IPS-NIHi7 (cell line): ENCODE results near the gene FAM83C.
A peak's percentile ranks its signal among the peaks of the same experiment; 100 is the strongest.
"Not testable (repeated sequence)": the region's sequence is repeated elsewhere in the genome, so short reads cannot be mapped to it uniquely, and the experiment has no call there.

ENCODE experiments used
- DNase-seq: peaks from one replicate; pipeline ENCODE4 v3.0.0; 2012; ENCODE audit warnings: mixed read lengths; ENCODE audit errors: extremely low spot score

Gene FAM83C

GRCh38 chr20:35264755-35265154 is 27.5 kb downstream of the FAM83C start:
- peak; percentile 58 for DNase-seq

GRCh38 chr20:35263532-35264341 is 28.5 kb downstream of the FAM83C start:
- no peak for DNase-seq

GRCh38 chr20:35262731-35263531 is 29.3 kb downstream of the FAM83C start:
- DNase-seq, result peak; percentile 70

- DNase-seq, result not testable (repeated sequence)
Measured at GRCh38 chr20:35262321-35262720, 29.9 kb downstream of the FAM83C start.

- DNase-seq, result no peak
Measured at GRCh38 chr20:35260426-35260825, 31.8 kb downstream of the FAM83C start.

- no peak for DNase-seq
Measured at GRCh38 chr20:35257175-35257909, 34.9 kb downstream of the FAM83C start.

GRCh38 chr20:35254448-35254999 is 37.7 kb downstream of the FAM83C start:
- no peak for DNase-seq

GRCh38 chr20:35253010-35253409 is 39.2 kb downstream of the FAM83C start:
- DNase-seq, result no peak

GRCh38 chr20:35252598-35252997 is 39.6 kb downstream of the FAM83C start:
- DNase-seq, result not testable (repeated sequence)

- no peak for DNase-seq
Measured at GRCh38 chr20:35252037-35252461, 40.2 kb downstream of the FAM83C start.

- no peak for DNase-seq
Measured at GRCh38 chr20:35251613-35251940, 40.6 kb downstream of the FAM83C start.

GRCh38 chr20:35248641-35249475 is 43.4 kb downstream of the FAM83C start:
- DNase-seq, result no peak

GRCh38 chr20:35246723-35247122 is 45.5 kb downstream of the FAM83C start:
- no peak for DNase-seq

- DNase-seq, result no peak
Measured at GRCh38 chr20:35243986-35244385, 48.2 kb downstream of the FAM83C start.

GRCh38 chr20:35243317-35243716 is 48.9 kb downstream of the FAM83C start:
- no peak for DNase-seq

- no peak for DNase-seq
Measured at GRCh38 chr20:35240811-35241293, 51.4 kb downstream of the FAM83C start.

- DNase-seq, result no peak
Measured at GRCh38 chr20:35240083-35240810, 52.0 kb downstream of the FAM83C start.

GRCh38 chr20:35238735-35239134 is 53.5 kb downstream of the FAM83C start:
- no peak for DNase-seq

GRCh38 chr20:35238170-35238569 is 54.1 kb downstream of the FAM83C start:
- no peak for DNase-seq

- DNase-seq, result no peak
Measured at GRCh38 chr20:35237486-35237885, 54.7 kb downstream of the FAM83C start.
